Testis (tissue), 3 donors: Measurements from ENCODE around the gene CEACAM20. TPM values are rescaled to one million over a fixed set of nuclear protein-coding genes. Genes with fewer than 3 reads are reported as not detected.
"Not testable (repeated sequence)": the region's sequence is repeated elsewhere in the genome, so short reads cannot be mapped to it uniquely, and the experiment has no call there.

Experiments used
- DNase-seq: peaks from one replicate; pipeline ENCODE4 v3.0.0-alpha.2; 2019
- H3K27ac ChIP-seq, 2 donors: fragments of 200-600 bp; sonication (generic); one replicate each; pipeline ENCODE4 v1.5.1; 2019
- H3K27me3 ChIP-seq: fragments of 200-600 bp; sonication (generic); one replicate; pipeline ENCODE4 v1.5.1; 2019
- H3K36me3 ChIP-seq: fragments of 200-600 bp; sonication (generic); one replicate; pipeline ENCODE4 v1.5.1; 2017; ENCODE audit warnings: low read depth; ENCODE audit errors: missing control alignments
- H3K4me1 ChIP-seq: fragments of 200-600 bp; sonication (generic); one replicate; pipeline ENCODE4 v1.5.1; 2019
- H3K4me3 ChIP-seq, 2 donors: fragments of 200-600 bp; sonication (generic); one replicate each; pipeline ENCODE4 v1.5.1; 2017 to 2019
- H3K9me3 ChIP-seq: fragments of 200-600 bp; sonication (generic); one replicate; pipeline ENCODE4 v1.5.1; 2017
- CTCF ChIP-seq, 3 experiments: fragments of 450-650 bp in 2 of 3; fragments of 200-600 bp in 1 of 3; sonication (generic) in 1 of 3; IDR thresholded peaks; one replicate each; pipeline ENCODE4 v1.5.1; 2016 to 2019; ENCODE audit warnings: antibody characterized with exemption in 3 of 3, mild to moderate bottlenecking in 2 of 3, moderate library complexity in 1 of 3
- POLR2A ChIP-seq: fragments of 450-650 bp; IDR thresholded peaks from one replicate; pipeline ENCODE4 v1.6.1; 2017; ENCODE audit warnings: antibody characterized with exemption, mild to moderate bottlenecking, moderate library complexity
- WGBS, 2 donors: methylation state at CpG; one replicate each; pipeline ENCODE4 v1.1.5; 2018; 5-methylcytosine and 5-hydroxymethylcytosine counted together
- intact Hi-C: fragments of 100-400 bp; cut with DNase I; formaldehyde crosslinking; loops from one replicate; pipeline ENCODE4 v1.15.1; 2023; ENCODE audit warnings: low total_unique reads
- polyA plus RNA-seq: library from polyadenylated mRNA; stranded (reverse); fragments of 350-450 nt; fragmentation: Illumina TruSeq; extraction: RNeasy Lipid Tissue Mini Kit (QIAGEN cat#74804); gene quantifications from one replicate; pipeline ENCODE4 v1.2.3, GENCODE V29; 2014; ENCODE audit warnings: low read depth, low replicate concordance; ENCODE audit not compliant: insufficient read depth
- small RNA-seq, 2 donors: library from RNA; depleted of rRNA; stranded (forward); fragments of <200 nt; gene quantifications; one replicate each; pipeline ENCODE3, GENCODE V24; 2016
- total RNA-seq, 2 donors: library from RNA; depleted of rRNA; stranded (reverse); fragments of >200 nt; gene quantifications; one replicate each; pipeline ENCODE4 v1.2.3, GENCODE V29; 2016

CEACAM20 gene
- total and polyA plus RNA-seq, 3 donors from 2014 or later = 0.53 to 0.87 (median 0.62) TPM

- Histone ChIP-seq H3K27ac (no peak overlapping the region), H3K9me3 (no peaks in the 10 kb centered on the region), H3K4me1 (peaks cover 9% of the 10 kb centered on the region), H3K27me3 (no peaks in the 10 kb centered on the region), H3K36me3 (no peaks in the 10 kb centered on the region), H3K4me3 (no peak overlapping the region)
- TF ChIP-seq CTCF (IDR thresholded peaks at IDR 0.05) = no peak
- no peak for TF ChIP-seq POLR2A
- intact Hi-C loops = no loop called here
- DNase-seq = no peak
- WGBS, 2 donors = 84 to 88% methylated on average over 1 of the region's 1 CpG
Measured at GRCh38 chr19:44496711-44497110, 32.8 kb downstream of the CEACAM20 start.

DNA sequence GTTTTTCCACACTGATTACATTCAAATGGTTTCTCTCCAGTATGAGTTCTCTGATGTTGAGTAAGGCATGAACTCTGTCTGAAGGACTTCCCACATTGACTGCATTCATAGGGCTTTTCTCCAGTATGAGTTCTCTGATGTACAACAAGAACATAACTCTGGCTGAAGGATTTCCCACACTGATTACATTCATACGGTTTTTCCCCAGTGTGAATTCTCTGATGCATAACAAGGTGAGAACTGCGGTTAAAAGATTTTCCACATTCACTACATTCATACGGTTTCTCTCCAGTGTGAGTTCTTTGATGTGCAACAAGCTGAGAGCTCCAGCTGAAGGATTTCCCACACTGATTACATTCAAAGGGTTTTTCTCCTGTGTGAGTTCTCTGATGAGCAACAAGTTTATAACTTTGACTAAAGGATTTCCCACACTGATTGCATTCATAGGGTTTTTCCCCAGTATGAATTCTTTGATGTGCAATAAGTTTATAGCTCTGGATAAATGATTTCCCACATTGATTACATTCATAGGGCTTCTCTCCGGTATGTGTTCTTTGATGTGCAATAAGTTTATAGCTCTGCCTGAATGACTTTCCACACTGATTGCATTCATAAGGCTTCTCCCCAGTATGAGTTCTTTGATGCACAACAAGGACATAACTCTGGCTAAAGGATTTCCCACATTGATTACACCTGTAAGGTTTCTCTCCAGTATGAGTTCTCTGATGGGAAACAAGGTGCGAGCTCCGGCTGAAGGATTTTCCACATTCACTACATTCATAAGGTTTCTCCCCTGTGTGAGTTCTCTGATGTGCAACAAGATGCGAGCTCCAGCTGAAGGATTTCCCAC lies 52.7 kb downstream of the CEACAM20 start:
- intact Hi-C loops = no loop called here
- H3K4me1 ChIP-seq = no peaks in the 10 kb centered on the region
- H3K27ac ChIP-seq = no peak overlapping the region
- 96 to 97% methylated on average over 7 of the region's 7 CpGs for WGBS, 2 donors
- TF ChIP-seq POLR2A (no peak), CTCF (IDR thresholded peaks at IDR 0.05) (no peak)
- H3K36me3 ChIP-seq = no peaks in the 10 kb centered on the region
- H3K27me3 ChIP-seq = no peaks in the 10 kb centered on the region
- peaks cover 8% of the 10 kb centered on the region for H3K9me3 ChIP-seq
- DNase-seq = no peak
- H3K4me3 ChIP-seq = no peak overlapping the region

DNA sequence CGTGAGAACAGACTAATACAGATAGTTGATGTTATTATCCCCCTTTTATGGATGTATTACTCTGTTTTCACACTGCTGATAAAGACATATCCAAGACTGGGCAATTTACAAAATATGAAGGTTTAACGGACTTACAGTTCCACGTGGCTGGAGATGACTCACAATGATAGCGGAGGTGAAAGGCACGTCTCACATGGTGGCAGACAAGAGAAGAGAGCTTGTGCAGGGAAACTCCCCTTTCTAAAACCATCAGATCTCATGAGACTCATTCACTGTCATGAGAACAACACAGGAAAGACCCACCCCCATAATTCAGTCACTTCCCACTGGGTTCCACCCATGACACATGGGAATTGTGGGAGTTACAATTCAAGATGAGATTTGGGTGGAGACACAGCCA lies 60.7 kb downstream of the CEACAM20 start:
- H3K27ac ChIP-seq, DNase-seq, H3K27me3 ChIP-seq, H3K4me1 ChIP-seq, H3K4me3 ChIP-seq, intact Hi-C loops, H3K36me3 ChIP-seq, H3K9me3 ChIP-seq: not testable (repeated sequence)
- 62 to 87% methylated on average over 5 of the region's 5 CpGs for WGBS, 2 donors

DNA sequence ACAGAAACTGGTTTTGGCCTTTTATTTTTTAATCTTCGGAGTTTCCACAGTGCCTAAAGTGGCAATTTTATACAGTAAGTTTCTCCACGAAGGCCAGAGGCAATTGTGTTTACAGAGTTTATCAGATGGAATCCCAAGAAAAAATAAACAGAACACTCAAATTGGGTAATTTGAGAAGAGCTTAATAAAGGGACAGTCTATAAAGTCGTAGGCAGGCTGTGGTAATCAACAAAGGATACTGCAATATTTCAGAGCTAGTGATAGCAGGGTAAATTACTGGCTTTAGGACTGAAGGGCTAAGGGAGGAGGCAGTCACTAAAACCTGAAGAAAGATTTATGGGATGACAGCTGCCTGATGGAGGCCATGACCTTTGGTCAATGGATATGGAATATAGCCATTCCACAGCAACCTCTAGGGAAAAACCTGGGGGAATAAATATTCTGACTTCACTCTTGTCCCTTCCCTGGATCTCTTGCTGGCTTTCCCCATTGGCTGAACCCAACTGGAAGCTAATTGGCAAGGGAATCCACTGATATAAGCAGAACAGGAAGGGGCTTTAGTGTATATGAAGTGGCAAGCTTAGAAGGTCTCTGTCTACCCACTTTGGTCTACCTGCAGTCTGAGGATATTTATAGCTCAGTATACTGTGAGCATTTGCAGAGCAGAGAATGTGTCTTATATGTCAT lies 66.7 kb downstream of the CEACAM20 start:
- H3K36me3 ChIP-seq, intact Hi-C loops, H3K9me3 ChIP-seq, H3K4me1 ChIP-seq, H3K4me3 ChIP-seq, H3K27ac ChIP-seq, H3K27me3 ChIP-seq, DNase-seq: not testable (repeated sequence)
- 55% methylated on average over 3 of the region's 3 CpGs for WGBS, 2 donors

Small RNA genes within 50 kb of the gene (small RNA-seq; reads per million reads assigned to genes)
- gene AC243964.1 = 0 to 0.18 reads per million in 2 donors

Other genes with a start within 250 kb of the CEACAM20 start
- gene ZNF235, start 224.7 kb downstream of the CEACAM20 start, total RNA-seq = 10 to 100 TPM; 11.1 to 12.1 TPM
- 4.6 TPM for gene ZNF235, start 224.7 kb downstream of the CEACAM20 start, polyA plus RNA-seq
- gene ZNF112, start 173.0 kb downstream of the CEACAM20 start, total RNA-seq = 1 to 10 TPM; 7.6 to 9.8 TPM
- 4.0 TPM for gene ZNF112, start 173.0 kb downstream of the CEACAM20 start, polyA plus RNA-seq
- 1 to 10 TPM; 7.1 to 7.9 TPM for gene ZNF285, start 128.1 kb downstream of the CEACAM20 start, total RNA-seq
- 5.4 TPM for gene ZNF285, start 128.1 kb downstream of the CEACAM20 start, polyA plus RNA-seq
- 1 to 10 TPM; 5.1 to 5.8 TPM for gene ZNF229, start 81.2 kb downstream of the CEACAM20 start, total RNA-seq
- gene ZNF229, start 81.2 kb downstream of the CEACAM20 start, polyA plus RNA-seq = 4.4 TPM
- 1 to 10 TPM; 6.9 to 8.9 TPM for gene ZNF180, start 29.2 kb downstream of the CEACAM20 start, total RNA-seq
- gene ZNF180, start 29.2 kb downstream of the CEACAM20 start, polyA plus RNA-seq = 4.7 TPM
- under 1 TPM; 0.37 to 0.79 TPM for gene IGSF23, start 83.9 kb upstream of the CEACAM20 start, total RNA-seq
- gene IGSF23, start 83.9 kb upstream of the CEACAM20 start, polyA plus RNA-seq = not detected
- gene PVR, start 114.2 kb upstream of the CEACAM20 start, total RNA-seq = 10 to 100 TPM; 29.1 to 41.1 TPM
- 31.9 TPM for gene PVR, start 114.2 kb upstream of the CEACAM20 start, polyA plus RNA-seq
- gene CEACAM19, start 141.8 kb upstream of the CEACAM20 start, total RNA-seq = 10 to 100 TPM in 1 of 2 donors, 1 to 10 TPM in 1; 9.9 to 11.2 TPM
- 14.7 TPM for gene CEACAM19, start 141.8 kb upstream of the CEACAM20 start, polyA plus RNA-seq
- under 1 TPM in 1 of 2 donors, not detected in 1; 0.50 TPM for gene CEACAM16, start 169.5 kb upstream of the CEACAM20 start, total RNA-seq
- not detected for gene CEACAM16, start 169.5 kb upstream of the CEACAM20 start, polyA plus RNA-seq
- gene BCL3, start 219.0 kb upstream of the CEACAM20 start, total RNA-seq = 10 to 100 TPM; 31.7 to 38.1 TPM
- gene BCL3, start 219.0 kb upstream of the CEACAM20 start, polyA plus RNA-seq = 15.5 TPM
- 1 to 10 TPM; 4.9 to 6.9 TPM for gene CBLC, start 248.2 kb upstream of the CEACAM20 start, total RNA-seq
- gene CBLC, start 248.2 kb upstream of the CEACAM20 start, polyA plus RNA-seq = 1.9 TPM